ENCODE data around the gene LCE1F. TPM values are rescaled to one million over a fixed set of nuclear protein-coding genes. Genes with fewer than 3 reads are reported as not detected.

The LCE1F gene
- total RNA-seq, 1 donor from 2014 or later = not detected

DNA sequence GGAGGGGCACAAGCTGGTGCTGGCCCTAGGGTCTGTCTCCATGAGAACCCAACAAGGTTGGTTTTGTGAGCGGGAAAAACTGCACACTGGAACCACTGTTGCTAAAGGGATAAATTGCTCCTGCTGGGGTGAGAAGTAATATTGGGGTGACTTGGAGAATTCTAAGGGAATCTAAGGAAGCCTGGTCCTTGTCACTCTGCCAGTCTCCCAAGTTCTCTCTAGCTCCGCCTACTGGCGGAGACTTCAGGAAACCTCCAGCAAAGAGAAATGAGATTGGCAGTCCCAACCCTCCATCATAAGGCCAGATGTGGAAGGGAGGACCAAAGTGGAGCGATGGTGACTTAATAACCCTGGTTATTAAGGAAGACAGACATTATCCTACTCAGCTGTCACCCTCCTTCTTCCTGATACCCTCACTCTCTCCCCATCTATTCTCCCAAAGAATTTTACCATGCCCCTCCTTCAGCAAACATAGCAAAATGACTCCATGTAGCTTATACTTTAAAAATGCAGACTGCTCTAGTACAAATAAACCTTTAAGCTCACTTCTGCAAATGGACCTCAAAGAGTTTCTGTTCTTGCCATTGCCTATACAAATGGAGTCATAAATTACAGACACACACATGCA, 2.7 kb downstream of the LCE1F start:
- Histone ChIP-seq H3K4me3 (no peak overlapping the region), H3K27me3 (no peaks in the 10 kb centered on the region), H3K36me3 (peaks cover 3% of the 10 kb centered on the region), H3K9ac (no peak overlapping the region), H3K27ac (no peak overlapping the region), H2AFZ (replicated peaks) (no peak overlapping the region), H3F3A (ENCODE audit: low read depth) (no peaks in the 10 kb centered on the region), H4K20me1 (ENCODE audit: low read depth) (no peaks in the 10 kb centered on the region), H3K4me1 (no peaks in the 10 kb centered on the region), H3K79me2 (ENCODE audit: low read depth) (no peaks in the 10 kb centered on the region), H3K4me2 (no peak overlapping the region), H3K9me3 (ENCODE audit: low read depth) (peaks cover 31% of the 10 kb centered on the region)
- DNase-seq (ENCODE audit: low spot score) = no peak
- Mint-ChIP-seq H3K9me3 (peaks cover 33% of the 10 kb centered on the region), H3K27ac (no peak overlapping the region), H3K27me3 (ENCODE audit: insufficient read depth, low read depth) (peaks cover 5% of the 10 kb centered on the region), H3K4me3 (no peak overlapping the region), H3K4me1 (no peaks in the 10 kb centered on the region), H3K36me3 (no peaks in the 10 kb centered on the region)
- TF ChIP-seq EZH2phosphoT487 (IDR thresholded peaks at IDR 0.05) (no peak), CTCF (IDR thresholded peaks at IDR 0.05) (no peak), EZH2 (IDR thresholded peaks at IDR 0.05) (no peak)

DNA sequence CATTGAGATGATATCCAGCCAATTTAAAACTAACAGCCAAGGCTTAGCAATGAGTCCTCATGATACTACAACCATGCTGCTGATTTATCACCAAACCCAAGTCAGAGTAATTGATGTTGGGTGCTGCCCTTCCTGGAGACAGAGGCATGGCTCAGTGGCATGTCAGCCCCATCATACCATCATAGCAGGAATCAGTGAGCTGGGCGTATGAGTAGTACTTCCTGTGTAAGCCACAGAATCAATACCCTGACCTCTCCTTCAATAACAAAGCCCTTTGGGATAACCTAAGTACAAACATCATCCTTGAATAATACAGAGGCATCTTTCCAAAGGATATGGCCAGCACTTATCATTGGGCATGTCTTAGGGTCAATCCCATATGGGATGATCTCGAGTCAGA, 8.2 kb downstream of the LCE1F start:
- DNase-seq (ENCODE audit: low spot score) = no peak
- Histone ChIP-seq H3K79me2 (ENCODE audit: low read depth) (no peaks in the 10 kb centered on the region), H3K4me3 (no peak overlapping the region), H3F3A (ENCODE audit: low read depth) (no peaks in the 10 kb centered on the region), H4K20me1 (ENCODE audit: low read depth) (no peaks in the 10 kb centered on the region), H3K36me3 (peaks cover 3% of the 10 kb centered on the region), H3K9ac (no peak overlapping the region), H3K27me3 (no peaks in the 10 kb centered on the region), H3K9me3 (ENCODE audit: low read depth) (peaks cover 29% of the 10 kb centered on the region), H2AFZ (replicated peaks) (no peak overlapping the region), H3K27ac (no peak overlapping the region), H3K4me2 (no peak overlapping the region), H3K4me1 (no peaks in the 10 kb centered on the region)
- Mint-ChIP-seq H3K9me3 (peaks cover 26% of the 10 kb centered on the region), H3K27ac (no peak overlapping the region), H3K36me3 (no peaks in the 10 kb centered on the region), H3K27me3 (ENCODE audit: insufficient read depth, low read depth) (peaks cover 3% of the 10 kb centered on the region), H3K4me1 (no peaks in the 10 kb centered on the region), H3K4me3 (no peak overlapping the region)
- no peak for TF ChIP-seq EZH2 (IDR thresholded peaks at IDR 0.05)
- no peak for TF ChIP-seq EZH2phosphoT487 (IDR thresholded peaks at IDR 0.05)
- TF ChIP-seq CTCF (IDR thresholded peaks at IDR 0.05) = no peak

- Histone ChIP-seq H3K36me3 (peaks cover 3% of the 10 kb centered on the region), H3K27me3 (no peaks in the 10 kb centered on the region), H3F3A (ENCODE audit: low read depth) (no peaks in the 10 kb centered on the region), H3K4me1 (no peaks in the 10 kb centered on the region), H3K4me2 (no peak within 1 kb of the TSS), H3K27ac (no peak within 1 kb of the TSS), H3K9me3 (ENCODE audit: low read depth) (peaks cover 30% of the 10 kb centered on the region), H3K79me2 (ENCODE audit: low read depth) (no peaks in the 10 kb centered on the region), H3K9ac (no peak within 1 kb of the TSS), H4K20me1 (ENCODE audit: low read depth) (no peaks in the 10 kb centered on the region), H2AFZ (replicated peaks) (no peak within 1 kb of the TSS), H3K4me3 (no peak within 1 kb of the TSS)
- no peaks in the 10 kb centered on the region for H3K27me3 Mint-ChIP-seq (ENCODE audit: insufficient read depth, low read depth)
- H3K27ac Mint-ChIP-seq = no peak within 1 kb of the TSS
- DNase-seq (ENCODE audit: low spot score) = no peak
- TF ChIP-seq EZH2phosphoT487 (IDR thresholded peaks at IDR 0.05) = no peak
- no peak for TF ChIP-seq EZH2 (IDR thresholded peaks at IDR 0.05)
- TF ChIP-seq CTCF (IDR thresholded peaks at IDR 0.05) = no peak
- H3K36me3 Mint-ChIP-seq = no peaks in the 10 kb centered on the region
- H3K4me3 Mint-ChIP-seq = no peak within 1 kb of the TSS
- peaks cover 18% of the 10 kb centered on the region for H3K9me3 Mint-ChIP-seq
- H3K4me1 Mint-ChIP-seq = no peaks in the 10 kb centered on the region
Measured at GRCh38 chr1:152786077-152786476, 11.1 kb downstream of the LCE1F start, which contains the start of gene LCE1E. Gene LCE1E, plus strand, starts transcription at chr1:152786257. Its CDS starts 1,043 bp downstream, at chr1:152787300.

Measured in neural progenitor cell (in vitro differentiated cells).